Fibroblast of lung (primary cell): ENCODE measurements around the gene SPATA21.

Experiments
- EZH2 ChIP-seq: IDR thresholded peaks from 2 replicates; pipeline ENCODE4 v1.5.1; 2012; ENCODE audit warnings: low read length, control low read depth, mild to moderate bottlenecking; ENCODE audit errors: missing control alignments
- TF ChIP-seq, protein P1 (sequence below), 2 donors: IDR thresholded peaks in 1 of 2; conservative IDR thresholded peaks in 1 of 2; 1 replicate in 1 of 2; 2 replicates in 1 of 2; pipeline ENCODE4 v1.5.1; 2011 to 2012; ENCODE audit warnings: low read length in 2 of 2, control low read depth in 1 of 2, inconsistent platforms in 1 of 2, low read depth in 1 of 2, mild to moderate bottlenecking in 1 of 2

DNA sequence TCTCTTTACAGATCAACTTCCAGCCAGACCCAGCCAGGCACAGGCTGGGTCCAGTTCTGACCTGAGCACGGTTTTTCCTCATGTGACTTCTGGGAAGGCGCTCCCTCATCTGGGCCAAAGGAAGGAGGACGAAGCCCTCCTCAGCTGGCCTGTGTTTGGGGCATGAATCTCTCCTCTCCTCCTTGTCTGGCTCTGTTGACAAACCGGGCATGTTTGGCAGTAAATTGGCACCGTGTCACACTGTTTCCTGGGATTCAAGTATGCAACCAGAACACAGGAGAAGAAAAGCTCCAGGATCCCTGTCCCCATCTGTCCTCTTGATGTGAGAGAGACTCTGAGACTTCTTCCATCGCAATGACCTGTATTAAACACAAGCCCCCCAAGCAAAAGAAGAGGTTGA, 21.6 kb upstream of the SPATA21 start:
- TF ChIP-seq, protein P1, sequence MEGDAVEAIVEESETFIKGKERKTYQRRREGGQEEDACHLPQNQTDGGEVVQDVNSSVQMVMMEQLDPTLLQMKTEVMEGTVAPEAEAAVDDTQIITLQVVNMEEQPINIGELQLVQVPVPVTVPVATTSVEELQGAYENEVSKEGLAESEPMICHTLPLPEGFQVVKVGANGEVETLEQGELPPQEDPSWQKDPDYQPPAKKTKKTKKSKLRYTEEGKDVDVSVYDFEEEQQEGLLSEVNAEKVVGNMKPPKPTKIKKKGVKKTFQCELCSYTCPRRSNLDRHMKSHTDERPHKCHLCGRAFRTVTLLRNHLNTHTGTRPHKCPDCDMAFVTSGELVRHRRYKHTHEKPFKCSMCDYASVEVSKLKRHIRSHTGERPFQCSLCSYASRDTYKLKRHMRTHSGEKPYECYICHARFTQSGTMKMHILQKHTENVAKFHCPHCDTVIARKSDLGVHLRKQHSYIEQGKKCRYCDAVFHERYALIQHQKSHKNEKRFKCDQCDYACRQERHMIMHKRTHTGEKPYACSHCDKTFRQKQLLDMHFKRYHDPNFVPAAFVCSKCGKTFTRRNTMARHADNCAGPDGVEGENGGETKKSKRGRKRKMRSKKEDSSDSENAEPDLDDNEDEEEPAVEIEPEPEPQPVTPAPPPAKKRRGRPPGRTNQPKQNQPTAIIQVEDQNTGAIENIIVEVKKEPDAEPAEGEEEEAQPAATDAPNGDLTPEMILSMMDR (conservative IDR thresholded peaks at IDR 0.05 in 1 of 2, IDR thresholded peaks at IDR 0.05 in 1 of 2; ENCODE audit: low read depth in 1 of 2, low read length in 2 of 2) = no peak
- TF ChIP-seq EZH2 = no peak
